HG03175 (cell line): ENCODE results near the gene ZNF557.

Experiments used
- ATAC-seq: cut with Tn5 transposase; IDR thresholded peaks from one replicate; pipeline ENCODE4 v1.9.1; 2021; ENCODE audit warnings: mild to moderate bottlenecking, moderate library complexity; ENCODE audit not compliant: unreplicated experiment

ZNF557 gene

DNA sequence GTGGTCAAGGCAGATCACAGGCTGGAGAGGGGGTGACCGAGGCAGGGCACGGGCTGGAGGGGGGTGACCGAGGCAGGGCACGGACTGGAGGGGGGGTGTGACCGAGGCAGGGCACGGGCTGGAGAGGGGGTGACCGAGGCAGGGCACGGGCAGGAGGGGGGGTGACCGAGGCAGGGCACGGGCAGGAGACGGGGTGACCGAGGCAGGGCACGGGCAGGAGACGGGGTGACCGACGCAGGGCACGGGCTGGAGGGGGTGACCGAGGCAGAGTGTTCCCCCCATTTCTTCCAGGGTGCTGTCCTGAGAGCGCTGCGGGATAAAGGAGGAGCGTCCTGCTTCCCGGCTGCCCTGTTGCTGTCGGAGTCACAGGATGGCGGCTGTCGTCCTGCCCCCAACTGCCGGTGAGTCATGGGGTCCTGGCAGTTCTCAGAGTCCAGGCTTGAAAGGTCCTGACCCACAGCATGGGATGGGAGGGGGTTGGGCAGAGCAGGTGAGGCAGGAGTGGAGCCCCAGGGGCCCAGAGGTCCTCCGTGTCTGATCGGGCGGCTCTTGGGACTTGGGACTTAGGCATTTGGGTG, 5.3 kb downstream of the ZNF557 start:
- no peak for ATAC-seq

GRCh38 chr19:7076151-7076550, 6.6 kb downstream of the ZNF557 start:
- ATAC-seq: no peak

DNA sequence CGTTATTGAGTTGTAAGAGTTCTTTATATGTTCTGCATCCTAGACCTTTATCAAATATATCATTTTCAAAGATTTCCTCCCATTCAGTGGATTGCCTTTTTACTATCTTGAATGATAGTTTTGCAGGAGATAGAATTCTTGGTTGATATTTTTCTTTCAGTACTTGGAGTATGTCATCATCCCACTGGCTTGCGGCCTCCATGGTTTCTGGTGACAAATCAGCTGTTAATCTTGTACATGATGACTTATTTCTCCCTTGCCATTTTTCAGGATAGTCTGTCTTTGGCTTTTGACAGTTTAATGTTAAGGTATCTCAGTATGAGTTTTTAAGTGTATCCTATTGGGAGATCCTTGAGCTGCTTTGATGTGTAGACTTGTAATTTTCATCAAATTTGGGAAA, 8.5 kb downstream of the ZNF557 start:
- no peak for ATAC-seq

- ATAC-seq: no peak
Observed at GRCh38 chr19:7083076-7083956, 13.8 kb downstream of the ZNF557 start.

DNA sequence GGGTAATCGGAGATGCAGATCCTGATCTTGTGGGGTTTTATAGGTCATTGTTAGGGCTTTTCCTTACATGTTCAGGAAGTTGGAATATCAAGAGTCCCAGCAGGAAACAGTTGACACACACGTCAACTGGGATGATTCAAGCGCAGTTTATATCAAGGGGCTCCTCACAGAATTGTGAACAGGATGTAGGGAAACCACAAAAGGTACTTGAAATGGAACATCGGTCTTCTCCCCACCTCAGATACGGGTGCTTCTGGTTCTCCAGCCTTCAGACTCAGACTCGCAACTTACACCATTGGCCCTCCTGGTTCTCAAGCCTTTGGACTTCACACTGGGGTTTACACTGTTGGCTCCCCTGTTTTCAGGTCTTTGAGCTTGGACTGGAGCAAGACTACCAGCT, 19.5 kb downstream of the ZNF557 start:
- no peak for ATAC-seq

GRCh38 chr19:7098096-7098495, 28.6 kb downstream of the ZNF557 start:
- no peak for ATAC-seq

DNA sequence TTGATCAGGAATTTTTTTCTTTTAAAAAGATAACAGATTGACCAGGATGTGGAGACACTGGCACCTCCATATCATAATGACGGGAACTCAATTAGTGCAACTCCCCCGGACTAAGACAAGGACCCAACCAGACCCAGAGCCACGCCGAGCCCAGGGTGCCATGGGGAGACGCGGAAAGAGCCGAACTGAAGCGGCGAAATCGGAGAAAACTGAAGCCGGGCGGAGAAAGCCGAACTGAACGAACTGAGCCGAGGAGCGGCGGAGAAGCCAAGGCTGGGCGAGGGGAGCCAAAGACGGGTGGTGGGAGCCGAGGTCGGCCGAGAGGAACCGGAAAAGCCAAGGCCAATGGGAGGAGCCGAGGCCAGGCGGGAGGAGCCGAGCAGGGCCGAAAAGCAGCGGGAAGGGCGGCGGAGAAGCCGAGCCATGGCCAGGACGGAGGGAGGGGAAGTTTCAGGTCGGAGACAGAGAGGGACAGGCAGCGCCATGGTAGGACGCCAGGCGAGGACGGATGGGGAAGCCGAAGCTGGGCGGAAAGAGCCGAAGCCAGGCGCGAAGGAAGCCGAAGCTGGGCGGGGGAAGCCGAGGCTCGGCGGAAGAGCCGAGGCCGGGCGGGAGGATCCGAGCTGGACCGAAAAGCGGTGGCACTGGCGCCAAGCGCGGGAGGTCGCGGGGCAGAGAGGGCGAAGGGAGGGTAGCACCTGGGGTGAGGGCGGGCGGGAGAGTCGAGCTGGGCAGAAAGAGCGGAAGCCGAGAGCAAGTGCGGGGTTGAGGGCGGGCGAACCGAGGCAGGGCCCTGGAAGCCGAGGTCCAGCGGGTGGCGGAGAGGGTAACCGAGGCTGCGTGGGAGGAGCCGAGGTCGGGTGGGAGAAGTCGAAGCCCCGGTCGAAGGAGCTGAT, 29.4 kb downstream of the ZNF557 start:
- peak; percentile 84 for ATAC-seq

- no peak for ATAC-seq
Observed at GRCh38 chr19:7099597-7099921, 30.1 kb downstream of the ZNF557 start.

DNA sequence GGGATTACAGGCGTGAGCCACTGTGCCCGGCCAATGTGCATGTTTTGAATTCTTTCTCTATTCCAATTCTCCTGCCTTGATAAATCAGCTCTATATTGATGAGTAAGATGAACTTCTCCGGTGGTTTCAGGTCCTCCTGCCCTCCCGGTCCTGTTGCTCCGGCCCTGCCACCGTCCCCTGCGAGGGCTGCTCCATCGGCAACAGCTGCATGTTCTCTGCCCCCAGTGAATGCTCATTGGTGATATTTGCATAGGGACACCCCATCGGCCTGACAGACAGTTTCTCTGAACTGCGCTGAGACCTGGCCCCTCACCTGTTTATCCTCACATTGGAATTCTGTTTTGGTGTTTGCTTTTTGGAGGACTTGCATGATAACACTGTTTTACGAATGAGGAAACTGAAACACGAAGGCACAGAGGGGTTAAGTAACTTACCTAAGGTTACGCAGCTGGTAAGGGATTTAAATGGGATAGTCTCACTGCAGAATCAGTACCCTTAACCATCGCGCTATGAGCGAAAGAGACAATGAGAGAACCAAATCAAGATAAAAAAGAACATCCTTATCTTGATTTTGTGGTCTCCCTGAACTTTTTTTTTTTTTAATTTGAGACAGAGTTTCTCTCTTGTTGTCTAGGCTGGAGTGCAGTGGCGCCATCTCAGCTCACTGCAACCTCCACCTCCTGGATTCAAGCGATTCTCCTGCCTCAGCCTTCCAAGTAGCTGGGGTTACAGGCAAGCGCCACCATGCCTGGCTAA, 32.2 kb downstream of the ZNF557 start:
- ATAC-seq: no peak

- no peak for ATAC-seq
Observed at GRCh38 chr19:7104747-7105447, 35.4 kb downstream of the ZNF557 start.

DNA sequence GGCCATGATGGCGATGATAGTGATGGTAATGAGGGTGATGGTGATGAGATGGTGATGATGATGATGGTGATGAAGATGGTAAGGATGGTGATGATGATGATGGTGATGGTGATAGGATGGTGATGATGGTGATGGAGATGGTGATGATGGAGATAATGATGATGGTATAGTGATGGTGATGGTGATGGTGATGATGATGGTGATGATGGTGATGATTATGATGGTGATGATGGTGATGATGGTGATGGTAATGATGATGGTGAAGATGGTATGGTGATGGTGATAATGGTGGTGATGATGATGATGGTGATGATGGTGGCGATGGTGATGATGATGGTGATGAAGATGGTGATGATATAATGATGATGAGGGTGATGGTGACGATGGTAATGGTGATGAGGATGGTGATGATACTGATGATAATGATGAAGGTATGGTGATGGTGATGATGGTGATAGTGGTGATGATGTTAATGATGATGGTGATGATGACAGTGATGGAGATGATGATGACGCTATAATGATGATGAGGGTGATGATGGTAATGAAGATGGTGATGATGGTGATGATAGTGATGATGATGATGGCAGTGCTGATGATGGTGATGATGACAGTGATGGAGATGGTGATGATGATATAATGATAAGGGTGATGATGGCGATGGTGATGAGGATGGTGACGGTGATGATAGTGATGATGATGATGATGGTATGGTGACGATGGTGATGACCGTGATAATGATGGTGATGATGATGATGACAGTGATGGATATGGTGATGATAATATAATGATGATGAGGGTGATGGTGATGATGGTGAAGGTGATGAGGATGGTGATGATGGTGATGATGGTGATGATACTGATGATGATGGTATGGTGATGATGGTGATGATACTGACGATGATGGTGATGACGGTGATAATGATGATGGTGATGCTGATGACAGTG, 37.5 kb downstream of the ZNF557 start:
- ATAC-seq: no peak

- no peak for ATAC-seq
Observed at GRCh38 chr19:7109678-7110289, 40.3 kb downstream of the ZNF557 start.

GRCh38 chr19:7112675-7113074, 43.2 kb downstream of the ZNF557 start:
- ATAC-seq: no peak

DNA sequence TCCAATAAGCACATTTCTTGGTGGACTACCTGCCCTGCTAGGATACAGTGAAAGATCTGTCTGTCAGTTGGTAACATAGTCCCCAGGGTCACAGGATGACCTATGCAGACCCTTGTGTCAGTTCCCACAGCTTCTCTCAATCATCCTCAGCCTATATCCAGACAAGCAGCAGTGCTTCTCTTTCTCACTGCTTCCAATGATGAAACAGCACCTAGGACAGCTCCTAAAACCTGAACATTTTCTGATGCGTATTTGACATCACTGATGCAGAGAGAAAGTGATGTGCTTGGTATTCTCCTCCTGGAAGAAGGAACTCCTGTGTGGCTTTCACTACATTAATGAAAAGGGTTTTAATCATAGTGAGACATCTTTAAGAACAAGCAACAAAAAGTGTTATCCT, 43.7 kb downstream of the ZNF557 start:
- no peak for ATAC-seq

DNA sequence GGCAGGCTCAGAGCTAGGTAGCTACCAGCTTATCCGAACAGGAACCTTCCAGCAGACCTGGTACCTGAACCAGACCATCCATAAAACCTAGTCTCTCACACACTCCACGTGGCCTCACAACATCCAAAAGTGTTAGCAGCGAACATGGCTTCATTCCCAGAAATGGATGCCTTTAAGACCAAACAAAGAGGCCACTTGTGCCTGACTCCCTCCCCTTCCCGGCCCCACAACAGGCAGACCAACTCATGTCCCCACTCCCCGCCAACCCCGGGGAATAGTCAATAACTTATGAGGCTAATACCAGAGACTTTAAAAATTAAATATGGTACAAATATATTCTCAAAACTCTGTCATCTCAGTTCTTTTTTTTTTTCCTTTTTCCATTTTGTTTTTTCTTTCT, 46.2 kb downstream of the ZNF557 start:
- no peak for ATAC-seq

GRCh38 chr19:7117248-7117647, 47.7 kb downstream of the ZNF557 start:
- ATAC-seq: no peak

DNA sequence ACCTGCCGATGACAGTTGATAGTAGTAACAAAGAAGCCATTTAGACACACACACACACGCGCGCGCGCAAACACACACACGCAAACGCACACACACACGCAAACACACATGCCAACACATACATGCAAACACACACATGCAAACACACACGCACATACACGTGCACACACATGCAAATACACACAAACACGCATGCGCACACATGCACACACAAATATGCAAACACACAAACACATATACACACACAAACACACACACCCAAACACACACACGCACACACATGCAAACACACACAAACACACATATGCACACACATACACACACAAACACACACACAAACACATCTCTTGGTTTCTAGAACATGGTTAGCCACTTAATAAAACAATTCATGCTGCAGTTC, 50.1 kb downstream of the ZNF557 start:
- ATAC-seq: no peak

GRCh38 chr19:7120499-7120898, 51.0 kb downstream of the ZNF557 start:
- no peak for ATAC-seq

DNA sequence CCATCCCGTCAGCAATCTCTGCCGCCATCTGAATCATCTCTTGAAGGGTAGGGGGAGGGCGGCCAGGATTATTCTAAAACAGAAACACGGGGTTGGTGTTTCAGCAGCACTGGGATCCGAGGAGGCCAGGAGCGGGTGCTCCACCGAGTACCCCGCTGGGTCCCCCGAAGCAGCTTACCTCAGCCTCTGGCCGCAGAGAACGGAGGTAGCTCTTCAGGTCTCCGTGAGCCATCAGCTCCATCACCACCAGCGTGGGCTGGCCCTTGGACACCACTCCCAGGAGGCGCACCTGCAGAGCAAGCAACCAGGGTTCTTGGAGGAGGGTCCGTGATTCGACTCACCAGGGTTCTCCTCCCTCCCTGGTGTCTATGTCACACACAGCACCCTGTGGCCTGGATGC, 53.2 kb downstream of the ZNF557 start:
- no peak for ATAC-seq
